ENCODE results near the gene TRNP1.
"Not testable (repeated sequence)": the region's sequence is repeated elsewhere in the genome, so short reads cannot be mapped to it uniquely, and the experiment has no call there.

Gene TRNP1, protein sequence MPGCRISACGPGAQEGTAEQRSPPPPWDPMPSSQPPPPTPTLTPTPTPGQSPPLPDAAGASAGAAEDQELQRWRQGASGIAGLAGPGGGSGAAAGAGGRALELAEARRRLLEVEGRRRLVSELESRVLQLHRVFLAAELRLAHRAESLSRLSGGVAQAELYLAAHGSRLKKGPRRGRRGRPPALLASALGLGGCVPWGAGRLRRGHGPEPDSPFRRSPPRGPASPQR

DNA sequence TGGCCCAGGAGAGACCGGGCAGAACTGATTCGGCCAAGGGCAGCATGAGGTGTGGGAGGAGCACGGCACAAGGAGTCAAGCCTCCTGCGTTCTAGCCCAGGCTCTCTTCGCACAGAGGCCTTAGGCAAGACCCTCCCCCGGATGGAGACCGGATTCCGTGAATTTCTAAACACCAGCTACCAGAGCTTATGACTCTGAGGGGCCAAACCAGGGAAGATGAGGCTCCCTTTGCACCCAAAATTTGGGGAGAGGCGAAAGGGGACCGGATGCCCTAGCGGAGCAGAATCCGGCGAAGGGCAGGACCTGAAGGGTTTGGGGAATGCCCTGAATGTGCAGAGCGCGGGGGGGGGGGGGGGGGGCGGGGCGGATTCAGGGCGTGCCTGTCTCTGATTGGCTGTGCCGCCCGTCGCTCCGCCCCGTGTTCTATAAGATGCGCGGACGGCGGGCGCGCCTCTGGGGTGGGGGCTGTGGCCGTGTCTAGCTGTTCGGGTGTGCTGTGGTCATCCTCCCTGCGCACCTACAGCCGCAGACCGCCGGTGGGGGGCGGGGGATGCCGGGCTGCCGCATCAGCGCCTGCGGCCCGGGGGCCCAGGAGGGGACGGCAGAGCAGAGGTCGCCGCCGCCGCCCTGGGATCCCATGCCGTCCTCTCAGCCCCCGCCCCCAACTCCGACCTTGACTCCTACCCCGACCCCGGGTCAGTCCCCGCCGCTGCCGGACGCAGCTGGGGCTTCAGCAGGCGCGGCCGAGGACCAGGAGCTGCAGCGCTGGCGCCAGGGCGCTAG, at the start of gene TRNP1:
TRNP1 (plus strand) TSS at position 456 of the 783 bp plus-strand sequence; CDS start at position 551, 95 bp downstream.
- peak; percentile 55 for DNase-seq

GRCh38 chr1:26945138-26945537, 48.4 kb upstream of the TRNP1 start:
- no peak for DNase-seq

- DNase-seq = no peak
Measured at GRCh38 chr1:26945728-26946127, 47.8 kb upstream of the TRNP1 start.

DNA sequence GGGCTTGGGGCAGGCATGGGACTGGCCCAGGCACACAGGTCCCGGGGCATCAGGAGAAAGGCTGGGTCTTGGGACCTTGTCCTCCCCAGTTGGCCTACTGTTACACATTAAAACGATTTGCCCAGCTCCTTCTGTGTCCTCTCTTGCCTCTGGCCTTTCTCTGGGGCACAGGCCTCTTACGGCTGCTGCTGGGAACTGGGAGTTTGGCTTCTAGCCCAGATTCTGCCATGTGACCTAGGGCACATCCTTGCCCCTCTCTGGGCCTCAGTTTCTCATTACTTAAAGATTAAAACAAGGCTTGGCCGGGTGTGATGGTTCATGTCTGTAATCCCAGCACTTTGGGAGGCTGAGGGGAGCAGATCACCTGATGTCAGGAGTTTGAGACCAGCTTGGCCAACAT, 47.2 kb upstream of the TRNP1 start:
- DNase-seq = no peak

DNA sequence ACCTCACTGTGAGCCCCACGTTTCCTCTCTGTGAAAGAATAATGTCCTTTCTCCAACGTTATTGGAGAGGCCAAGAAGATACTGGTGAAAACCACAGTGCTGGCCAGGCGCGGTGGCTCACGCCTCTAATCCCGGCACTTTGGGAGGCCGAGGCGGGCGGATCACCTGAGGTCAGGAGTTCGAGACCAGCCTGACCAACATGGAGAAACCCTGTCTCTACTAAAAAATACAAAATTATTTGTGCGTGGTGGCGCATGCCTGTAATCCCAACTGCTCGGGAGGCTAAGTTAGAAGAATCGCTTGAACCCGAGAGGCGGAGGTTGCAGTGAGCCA, 44.8 kb upstream of the TRNP1 start:
- not testable (repeated sequence) for DNase-seq

GRCh38 chr1:26949266-26949925, 44.1 kb upstream of the TRNP1 start:
- no peak for DNase-seq

GRCh38 chr1:26949926-26950319, 43.6 kb upstream of the TRNP1 start:
- DNase-seq = no peak

- DNase-seq = no peak
Measured at GRCh38 chr1:26950602-26951001, 42.9 kb upstream of the TRNP1 start.

- no peak for DNase-seq
Measured at GRCh38 chr1:26951216-26951615, 42.3 kb upstream of the TRNP1 start.

GRCh38 chr1:26951821-26952497, 41.5 kb upstream of the TRNP1 start:
- DNase-seq = no peak

DNA sequence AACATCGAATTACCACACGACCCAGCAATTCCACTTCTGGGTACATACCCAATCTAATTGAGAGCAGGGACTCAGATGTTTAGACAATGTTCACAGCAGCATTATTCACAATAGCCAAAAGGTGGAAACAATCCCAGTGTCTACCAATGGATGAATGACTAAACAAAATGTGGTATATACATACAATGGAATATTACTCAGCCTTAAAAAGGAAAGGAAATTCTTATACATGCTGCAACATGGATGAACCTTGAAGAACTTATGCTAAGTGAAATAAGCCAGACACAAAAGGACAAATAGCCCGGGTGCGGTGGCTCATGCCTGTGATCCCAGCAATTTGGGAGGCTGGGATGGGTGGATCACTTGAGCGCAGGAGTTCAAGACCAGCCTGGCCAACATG, 40.1 kb upstream of the TRNP1 start:
- DNase-seq = no peak

- no peak for DNase-seq
Measured at GRCh38 chr1:26956321-26956720, 37.2 kb upstream of the TRNP1 start.

- no peak for DNase-seq
Measured at GRCh38 chr1:26957306-26957705, 36.2 kb upstream of the TRNP1 start.

DNA sequence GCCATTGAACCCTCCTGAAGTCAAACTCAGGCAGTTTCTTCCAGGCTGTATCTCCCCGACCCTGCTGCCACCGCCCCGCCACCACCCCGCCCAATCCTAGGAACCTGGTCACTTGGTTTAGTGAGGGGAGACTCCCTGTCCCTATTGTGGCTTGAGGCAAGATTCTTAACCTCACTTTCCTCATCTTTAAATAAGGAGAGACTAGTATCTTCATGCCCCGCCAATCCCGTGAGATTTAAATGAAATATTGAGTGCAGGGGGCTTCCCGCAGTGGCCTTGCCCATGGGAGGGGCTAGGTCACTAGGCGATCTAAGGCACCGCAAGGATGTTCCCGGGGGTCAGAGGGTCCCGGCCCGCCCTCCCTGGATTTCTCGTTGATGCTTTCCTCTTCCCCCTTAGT, 34.2 kb upstream of the TRNP1 start:
- DNase-seq = no peak

GRCh38 chr1:26959722-26960624, 33.5 kb upstream of the TRNP1 start, which contains the start of gene KDF1:
KDF1 (minus strand) TSS chr1:26960468; CDS start chr1:26952380, 8,088 bp downstream.
- peak; percentile 34 for DNase-seq

- no peak for DNase-seq
Measured at GRCh38 chr1:26960625-26960966, 32.9 kb upstream of the TRNP1 start.

GRCh38 chr1:26961826-26962225, 31.7 kb upstream of the TRNP1 start:
- no peak for DNase-seq

DNA sequence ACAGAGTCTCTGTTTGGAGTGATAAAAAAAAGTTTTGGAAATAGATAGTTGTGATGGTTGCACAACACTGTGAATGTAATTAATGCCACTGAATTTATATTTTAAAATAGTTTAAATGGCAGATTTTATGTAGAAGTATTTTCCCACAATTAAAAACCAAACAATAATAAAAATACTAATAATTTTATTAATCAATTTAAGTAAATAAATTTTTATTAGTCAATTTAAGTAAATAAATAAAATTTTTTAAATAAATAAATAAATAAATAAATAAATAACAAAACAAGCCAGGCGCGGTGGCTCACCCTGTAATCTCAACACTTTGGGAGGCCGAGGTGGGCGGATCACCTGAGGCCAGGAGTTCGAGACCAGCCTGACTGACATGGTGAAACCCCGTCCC, 28.3 kb upstream of the TRNP1 start:
- DNase-seq = no peak

DNA sequence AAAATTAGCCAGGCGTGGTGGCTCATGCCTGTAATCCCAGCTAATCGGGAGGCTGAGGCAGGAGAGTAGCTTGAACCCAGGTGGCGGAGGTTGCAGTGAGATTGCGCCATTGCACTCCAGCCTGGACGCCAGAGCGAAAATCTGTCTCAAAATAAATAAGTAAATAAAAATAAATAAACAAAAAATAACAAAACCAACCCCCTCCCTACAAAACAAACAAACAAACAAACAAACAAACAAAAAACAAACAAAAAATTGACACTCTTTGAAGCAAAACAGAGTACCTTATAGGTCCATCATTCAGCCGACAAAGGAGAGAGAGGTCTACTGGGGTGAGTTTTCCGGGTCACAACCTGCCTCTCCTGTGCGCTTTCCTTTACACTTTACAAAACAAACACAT, 27.9 kb upstream of the TRNP1 start:
- DNase-seq = no peak

DNA sequence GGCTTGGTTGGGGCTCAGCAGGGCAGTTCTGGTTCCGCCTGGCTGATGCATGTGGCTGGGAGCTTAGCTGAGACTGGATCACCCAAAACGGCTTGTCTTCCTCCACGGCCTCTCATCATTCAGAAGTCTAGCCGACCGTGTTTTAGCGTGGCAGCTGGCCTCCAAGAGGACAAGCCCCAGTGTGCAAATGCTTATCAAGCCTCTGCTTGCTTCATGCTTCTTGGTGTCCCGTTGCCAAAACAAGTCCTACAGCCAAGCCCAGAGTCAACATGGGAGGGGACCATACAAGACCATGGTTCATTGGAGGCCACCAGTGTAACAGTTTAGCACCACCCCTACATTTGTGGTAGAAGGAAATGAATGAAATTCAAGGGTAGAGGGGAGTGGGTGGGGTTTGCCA, 22.7 kb upstream of the TRNP1 start:
- no peak for DNase-seq

DNA sequence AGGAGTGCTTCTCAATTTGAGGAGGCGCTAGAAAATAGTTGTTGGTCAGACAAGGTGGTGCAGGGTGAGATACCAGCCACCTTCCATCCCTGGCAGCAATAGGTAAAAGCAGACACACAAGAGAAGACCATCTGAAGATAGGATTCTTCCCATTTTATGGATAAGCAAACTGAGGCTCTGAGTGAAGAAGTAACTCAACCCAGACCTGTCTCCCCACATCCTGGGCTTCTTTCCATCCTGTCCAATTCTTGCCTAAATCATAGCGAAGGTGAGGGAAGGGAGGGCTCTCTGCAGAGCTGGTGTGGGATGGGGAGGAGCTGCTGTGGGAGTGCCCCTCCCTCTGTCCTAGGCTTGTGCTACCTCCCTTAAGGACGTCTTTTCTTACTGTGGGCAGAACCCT, 21.9 kb upstream of the TRNP1 start:
- DNase-seq = no peak

GRCh38 chr1:26972390-26972789, 21.1 kb upstream of the TRNP1 start:
- no peak for DNase-seq

DNA sequence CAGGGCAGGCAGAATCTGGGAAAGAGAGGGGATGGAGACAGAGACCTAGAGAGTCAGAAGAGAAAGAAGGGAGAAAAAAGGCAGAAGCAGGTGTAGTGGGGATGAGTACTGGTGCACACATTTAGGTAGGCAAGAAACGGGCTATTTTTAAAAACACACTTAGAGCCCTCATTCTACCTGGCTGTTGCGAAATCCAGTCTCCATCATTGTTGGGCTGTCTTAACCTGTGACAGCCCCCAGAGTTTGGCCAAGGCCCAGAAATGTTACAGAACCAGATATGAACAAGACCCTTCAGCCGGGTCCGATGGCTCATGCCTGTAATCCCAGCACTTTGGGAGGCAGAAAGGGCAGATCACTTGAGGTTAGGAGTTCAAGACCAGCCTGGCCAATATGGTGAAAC, 20.7 kb upstream of the TRNP1 start:
- no peak for DNase-seq

Measured in activated CD4-positive, alpha-beta T cell treated with anti-CD3 and anti-CD28 coated beads for 1 hour (primary cell).